Activated CD4-positive, alpha-beta T cell treated with anti-CD3 and anti-CD28 coated beads, Interleukin-2, amount 10 ng/mL, durations not matched to agents 24 days and 14 days (primary cell): ENCODE results near the gene RBFOX2. TPM values are rescaled to one million over a fixed set of nuclear protein-coding genes. Genes with fewer than 3 reads are reported as not detected.
"Not testable (repeated sequence)": the region's sequence is repeated elsewhere in the genome, so short reads cannot be mapped to it uniquely, and the experiment has no call there.

Experiments used
- DNase-seq: peaks from one replicate; pipeline ENCODE4 v3.0.0; 2022
- H3K27ac Mint-ChIP-seq: one replicate; pipeline ENCODE4 v1.8.0; 2022; ENCODE audit warnings: mild to moderate bottlenecking, mixed read lengths
- H3K27me3 Mint-ChIP-seq: one replicate; pipeline ENCODE4 v1.8.0; 2022; ENCODE audit warnings: mixed read lengths
- H3K36me3 Mint-ChIP-seq: one replicate; pipeline ENCODE4 v1.8.0; 2022; ENCODE audit warnings: low read depth, mild to moderate bottlenecking, mixed read lengths
- H3K4me1 Mint-ChIP-seq: one replicate; pipeline ENCODE4 v1.8.0; 2021; ENCODE audit warnings: mixed read lengths
- H3K4me3 Mint-ChIP-seq: one replicate; pipeline ENCODE4 v1.8.0; 2022; ENCODE audit warnings: mild to moderate bottlenecking, moderate library complexity, mixed read lengths
- H3K9me3 Mint-ChIP-seq: one replicate; pipeline ENCODE4 v1.8.0; 2021; ENCODE audit warnings: mixed read lengths
- intact Hi-C: fragments of 100-400 bp; cut with micrococcal nuclease; formaldehyde crosslinking; loops from one replicate; pipeline ENCODE4 v1.15.1; 2023
- total RNA-seq: library from RNA; stranded (reverse); gene quantifications from 2 replicates; pipeline ENCODE4 v1.2.3, GENCODE V29; 2022

RBFOX2 gene
- total RNA-seq, 1 donor from 2014 or later, result 3.9 TPM

- intact Hi-C loops, result loop anchor here (5.0 to 10.0 kb wide), 2 partner anchors 47 to 94 kb away; no protein-coding TSS in a partner anchor
- Mint-ChIP-seq H3K4me3 (peak overlapping the region; percentile 89), H3K27ac (peak overlapping the region; percentile 70), H3K4me1 (peaks cover 17% of the 10 kb centered on the region), H3K36me3 (no peaks in the 10 kb centered on the region), H3K9me3 (no peaks in the 10 kb centered on the region), H3K27me3 (peaks cover 46% of the 10 kb centered on the region)
- DNase-seq, result no peak
Observed at GRCh38 chr22:36027935-36028645, 534 bp downstream of the RBFOX2 start.

DNA sequence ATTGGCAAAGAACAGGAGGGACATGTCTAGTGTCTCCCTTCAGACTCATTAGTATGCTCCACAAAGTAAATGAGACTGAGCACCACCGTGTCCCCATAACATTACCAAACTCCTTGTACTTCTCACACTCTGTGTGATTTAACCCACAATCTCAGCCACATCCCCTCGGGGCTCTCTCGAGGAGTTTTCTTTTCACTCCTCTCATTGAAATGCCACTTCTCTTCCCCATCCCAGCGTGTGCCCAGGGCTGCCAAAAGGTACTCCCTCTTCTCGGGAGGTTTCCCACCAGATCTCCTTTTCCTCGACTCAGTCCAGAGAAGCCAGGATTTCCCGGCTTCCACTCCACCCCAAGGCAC is 1.1 kb downstream of the RBFOX2 start:
- peak; percentile 62 for DNase-seq
- H3K36me3 Mint-ChIP-seq, result no peaks in the 10 kb centered on the region
- peaks cover 43% of the 10 kb centered on the region for H3K27me3 Mint-ChIP-seq
- intact Hi-C loops, result loop anchor here (5.0 to 10.0 kb wide), 2 partner anchors 47 to 95 kb away; no protein-coding TSS in a partner anchor
- peak overlapping the region; percentile 70 for H3K27ac Mint-ChIP-seq
- H3K9me3 Mint-ChIP-seq, result no peaks in the 10 kb centered on the region
- peaks cover 17% of the 10 kb centered on the region for H3K4me1 Mint-ChIP-seq
- peak overlapping the region; percentile 85 for H3K4me3 Mint-ChIP-seq

DNA sequence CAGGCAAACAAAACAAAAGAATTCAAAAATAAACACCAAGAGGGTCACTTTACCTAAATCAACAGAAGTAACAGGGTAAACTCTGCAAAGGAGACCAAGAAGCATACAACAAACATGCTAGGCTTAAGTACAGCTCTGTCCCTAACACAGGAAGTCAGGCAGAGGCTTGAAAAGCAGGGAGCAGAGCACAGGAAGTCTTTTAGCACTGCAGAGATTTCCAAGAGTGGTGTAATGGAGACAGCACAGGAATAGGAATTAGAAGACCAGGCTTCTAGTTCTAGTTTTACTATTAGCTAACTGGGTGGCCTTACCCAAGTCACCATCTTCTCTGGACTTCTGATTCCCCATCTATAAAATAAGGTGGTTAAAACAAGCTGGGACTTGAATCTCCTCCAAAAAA is 1.9 kb downstream of the RBFOX2 start:
- no peak for DNase-seq
- Mint-ChIP-seq H3K27ac (no peak overlapping the region), H3K27me3 (peaks cover 41% of the 10 kb centered on the region), H3K4me1 (peaks cover 21% of the 10 kb centered on the region), H3K36me3 (no peaks in the 10 kb centered on the region), H3K4me3 (no peak overlapping the region), H3K9me3 (no peaks in the 10 kb centered on the region)
- intact Hi-C loops, result loop anchor here (5.0 to 10.0 kb wide), 2 partner anchors 48 to 96 kb away; no protein-coding TSS in a partner anchor

- no peaks in the 10 kb centered on the region for H3K9me3 Mint-ChIP-seq
- peaks cover 2% of the 10 kb centered on the region for H3K36me3 Mint-ChIP-seq
- DNase-seq, result no peak
- H3K4me1 Mint-ChIP-seq, result peaks cover 11% of the 10 kb centered on the region
- intact Hi-C loops, result loop anchor here (10.0 kb wide), 1 partner anchor 52 kb away; no protein-coding TSS in a partner anchor
- no peak overlapping the region for H3K27ac Mint-ChIP-seq
- no peak overlapping the region for H3K4me3 Mint-ChIP-seq
- H3K27me3 Mint-ChIP-seq, result peaks cover 30% of the 10 kb centered on the region
Observed at GRCh38 chr22:36022697-36023096, 5.9 kb downstream of the RBFOX2 start.

GRCh38 chr22:36022162-36022561 is 6.5 kb downstream of the RBFOX2 start:
- Mint-ChIP-seq H3K27ac (no peak overlapping the region), H3K27me3 (peaks cover 27% of the 10 kb centered on the region), H3K4me1 (peaks cover 7% of the 10 kb centered on the region), H3K36me3 (peaks cover 2% of the 10 kb centered on the region), H3K9me3 (no peaks in the 10 kb centered on the region), H3K4me3 (no peak overlapping the region)
- no peak for DNase-seq
- intact Hi-C loops, result loop anchor here (10.0 kb wide), 1 partner anchor 53 kb away; no protein-coding TSS in a partner anchor

- peaks cover 23% of the 10 kb centered on the region for H3K27me3 Mint-ChIP-seq
- no peak for DNase-seq
- H3K27ac Mint-ChIP-seq, result no peak overlapping the region
- H3K9me3 Mint-ChIP-seq, result no peaks in the 10 kb centered on the region
- H3K4me3 Mint-ChIP-seq, result no peak overlapping the region
- H3K4me1 Mint-ChIP-seq, result peaks cover 7% of the 10 kb centered on the region
- intact Hi-C loops, result loop anchor here (10.0 kb wide), 1 partner anchor 53 kb away; no protein-coding TSS in a partner anchor
- H3K36me3 Mint-ChIP-seq, result peaks cover 2% of the 10 kb centered on the region
Observed at GRCh38 chr22:36021606-36022153, 6.9 kb downstream of the RBFOX2 start.

- not testable (repeated sequence) for H3K9me3 Mint-ChIP-seq, H3K27ac Mint-ChIP-seq, H3K4me3 Mint-ChIP-seq, H3K4me1 Mint-ChIP-seq, DNase-seq, H3K36me3 Mint-ChIP-seq
- peaks cover 23% of the 10 kb centered on the region for H3K27me3 Mint-ChIP-seq
- intact Hi-C loops, result loop anchor here (10.0 kb wide), 1 partner anchor 54 kb away; no protein-coding TSS in a partner anchor
Observed at GRCh38 chr22:36020865-36021264, 7.8 kb downstream of the RBFOX2 start.

- Mint-ChIP-seq H3K4me1 (peaks cover 4% of the 10 kb centered on the region), H3K4me3 (no peak overlapping the region), H3K9me3 (no peaks in the 10 kb centered on the region), H3K27me3 (peaks cover 24% of the 10 kb centered on the region), H3K36me3 (peaks cover 2% of the 10 kb centered on the region), H3K27ac (no peak overlapping the region)
- intact Hi-C loops, result no loop called here
- no peak for DNase-seq
Observed at GRCh38 chr22:36017651-36018091, 11.0 kb downstream of the RBFOX2 start.

DNA sequence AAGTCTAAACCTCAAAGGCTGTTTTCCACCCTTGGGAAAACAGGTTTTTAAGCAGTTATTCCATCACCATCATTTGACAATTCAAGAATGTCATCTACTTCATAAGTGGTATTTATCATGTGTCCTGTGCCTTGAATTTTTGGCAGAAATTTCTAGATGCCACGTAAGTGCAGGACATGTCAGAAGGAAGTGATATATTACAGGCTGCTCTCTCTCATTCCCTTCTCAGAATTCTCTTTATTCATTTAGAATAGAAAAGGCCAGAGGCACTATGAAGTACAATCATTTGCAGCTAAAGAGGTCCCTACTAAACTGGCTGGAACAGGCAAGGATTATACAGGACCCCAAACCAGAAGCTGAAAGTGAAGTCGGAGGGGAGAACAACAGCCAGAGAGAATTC is 11.9 kb downstream of the RBFOX2 start:
- DNase-seq, result no peak
- H3K4me3 Mint-ChIP-seq, result no peak overlapping the region
- no peaks in the 10 kb centered on the region for H3K9me3 Mint-ChIP-seq
- intact Hi-C loops, result no loop called here
- no peak overlapping the region for H3K27ac Mint-ChIP-seq
- no peaks in the 10 kb centered on the region for H3K4me1 Mint-ChIP-seq
- peaks cover 24% of the 10 kb centered on the region for H3K27me3 Mint-ChIP-seq
- peaks cover 2% of the 10 kb centered on the region for H3K36me3 Mint-ChIP-seq

- intact Hi-C loops, result no loop called here
- H3K4me1 Mint-ChIP-seq, result no peaks in the 10 kb centered on the region
- H3K27ac Mint-ChIP-seq, result no peak overlapping the region
- H3K9me3 Mint-ChIP-seq, result no peaks in the 10 kb centered on the region
- no peak for DNase-seq
- peaks cover 2% of the 10 kb centered on the region for H3K36me3 Mint-ChIP-seq
- peaks cover 27% of the 10 kb centered on the region for H3K27me3 Mint-ChIP-seq
- no peak overlapping the region for H3K4me3 Mint-ChIP-seq
Observed at GRCh38 chr22:36015811-36016529, 12.7 kb downstream of the RBFOX2 start.

DNA sequence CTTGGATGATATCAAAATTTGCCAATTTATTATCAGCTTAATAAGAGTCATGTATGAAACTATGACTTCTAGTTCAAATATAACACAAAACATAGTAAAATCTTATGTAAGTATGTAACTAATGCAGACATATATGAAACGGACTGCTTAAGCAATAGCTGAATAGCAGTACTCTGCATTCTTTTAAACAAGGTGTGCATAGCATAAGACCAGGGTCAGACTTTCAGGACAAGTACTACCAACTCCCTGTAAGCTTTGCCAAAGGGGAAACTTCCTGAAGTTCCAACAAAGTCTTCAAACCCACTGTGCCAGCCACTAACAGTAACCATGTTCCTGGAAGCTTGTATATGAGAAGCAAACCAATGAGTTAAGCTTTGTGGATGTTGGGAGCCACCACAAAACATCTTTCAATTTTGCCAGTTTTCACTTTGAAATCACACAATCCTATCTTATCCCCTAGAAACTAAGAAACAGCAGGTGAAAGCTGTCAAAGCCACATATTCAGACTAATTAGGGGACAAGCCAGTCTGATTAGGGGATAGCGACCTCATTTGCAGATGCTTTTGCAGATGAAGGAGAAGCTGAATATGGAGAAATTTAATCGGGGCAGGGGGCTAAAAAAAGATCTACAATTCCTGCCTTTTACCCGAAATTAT is 13.3 kb downstream of the RBFOX2 start:
- intact Hi-C loops, result no loop called here
- no peak for DNase-seq
- no peaks in the 10 kb centered on the region for H3K4me1 Mint-ChIP-seq
- peaks cover 30% of the 10 kb centered on the region for H3K27me3 Mint-ChIP-seq
- H3K27ac Mint-ChIP-seq, result no peak overlapping the region
- H3K9me3 Mint-ChIP-seq, result no peaks in the 10 kb centered on the region
- no peak overlapping the region for H3K4me3 Mint-ChIP-seq
- no peaks in the 10 kb centered on the region for H3K36me3 Mint-ChIP-seq

- H3K36me3 Mint-ChIP-seq, result no peaks in the 10 kb centered on the region
- intact Hi-C loops, result no loop called here
- no peak overlapping the region for H3K4me3 Mint-ChIP-seq
- no peak for DNase-seq
- peaks cover 28% of the 10 kb centered on the region for H3K27me3 Mint-ChIP-seq
- no peaks in the 10 kb centered on the region for H3K9me3 Mint-ChIP-seq
- no peaks in the 10 kb centered on the region for H3K4me1 Mint-ChIP-seq
- H3K27ac Mint-ChIP-seq, result no peak overlapping the region
Observed at GRCh38 chr22:36014546-36015074, 14.0 kb downstream of the RBFOX2 start.

GRCh38 chr22:36012332-36012731 is 16.3 kb downstream of the RBFOX2 start:
- Mint-ChIP-seq H3K27ac (no peak overlapping the region), H3K4me3 (no peak overlapping the region), H3K9me3 (no peaks in the 10 kb centered on the region), H3K4me1 (no peaks in the 10 kb centered on the region), H3K36me3 (no peaks in the 10 kb centered on the region), H3K27me3 (peaks cover 18% of the 10 kb centered on the region)
- intact Hi-C loops, result no loop called here
- DNase-seq, result no peak
